Natural killer cell treated with Interleukin-12 subunit alpha and Interleukin-12 subunit beta and Interleukin-15 and Interleukin-18, amount 100 ng/mL, for 72 hours (primary cell): ENCODE measurements around the gene OTOP2. TPM values are rescaled to one million over a fixed set of nuclear protein-coding genes. Genes with fewer than 3 reads are reported as not detected.

Source experiments
- total RNA-seq, 2 donors: library from RNA; stranded (reverse); gene quantifications; one replicate each; pipeline ENCODE4 v1.2.3, GENCODE V29; 2022

OTOP2 gene
- total RNA-seq, 2 donors from 2014 or later = not detected

Other genes with a start within 250 kb of the OTOP2 start
- 1 to 10 TPM in 1 of 2 donors, not detected in 1; 2.2 TPM for gene CD300LF, start 211.3 kb upstream of the OTOP2 start, total RNA-seq
- 1 to 10 TPM; 1.3 to 3.3 TPM for gene RAB37, start 187.0 kb upstream of the OTOP2 start, total RNA-seq
- 100 to 1,000 TPM; 159 to 187 TPM for gene NHERF1, start 175.6 kb upstream of the OTOP2 start, total RNA-seq
- gene NAT9, start 147.9 kb upstream of the OTOP2 start, total RNA-seq = 10 to 100 TPM; 42.9 to 60.7 TPM
- gene GRIN2C, start 64.4 kb upstream of the OTOP2 start, total RNA-seq = not detected
- gene FDXR, start 51.3 kb upstream of the OTOP2 start, total RNA-seq = 10 to 100 TPM in 1 of 2 donors, 1 to 10 TPM in 1; 9.8 to 16.7 TPM
- not detected for gene FADS6, start 30.6 kb upstream of the OTOP2 start, total RNA-seq
- not detected for gene USH1G, start 1.0 kb upstream of the OTOP2 start, total RNA-seq
- gene OTOP3, start 11.6 kb downstream of the OTOP2 start, total RNA-seq = not detected
- gene HID1, start 48.5 kb downstream of the OTOP2 start, total RNA-seq = under 1 TPM; 0.47 to 0.83 TPM
- gene CDR2L, start 63.4 kb downstream of the OTOP2 start, total RNA-seq = under 1 TPM; 0.07 to 0.47 TPM
- gene MRPL58, start 88.4 kb downstream of the OTOP2 start, total RNA-seq = 10 to 100 TPM; 46.6 to 61.8 TPM
- 100 to 1,000 TPM; 153 to 187 TPM for gene ATP5PD, start 122.7 kb downstream of the OTOP2 start, total RNA-seq
- gene KCTD2, start 123.0 kb downstream of the OTOP2 start, total RNA-seq = 10 to 100 TPM; 20.0 to 20.1 TPM
- 1 to 10 TPM; 4.6 TPM for gene SLC16A5, start 163.7 kb downstream of the OTOP2 start, total RNA-seq
- 10 to 100 TPM; 13.3 to 13.7 TPM for gene ARMC7, start 185.7 kb downstream of the OTOP2 start, total RNA-seq
- 10 to 100 TPM; 76.9 to 87.9 TPM for gene NT5C, start 207.5 kb downstream of the OTOP2 start, total RNA-seq
- 100 to 1,000 TPM; 219 to 351 TPM for gene JPT1, start 230.2 kb downstream of the OTOP2 start, total RNA-seq